Caco-2 (cell line): Measurements from ENCODE around the gene PPP1R12C. TPM values are rescaled to one million over a fixed set of nuclear protein-coding genes. Genes with fewer than 3 reads are reported as not detected.

ENCODE experiments used
- BruUV-seq: library from RNA; stranded (reverse); fragments of 400-500 nt; replicated peaks from 2 replicates; lab custom pipeline; 2021; lab: Mats Ljungman, UMichigan
- CTCF ChIA-PET: fragments of 300-600 bp; sonication (Branson Sonifier 250); formaldehyde crosslinking; loops from one replicate; lab custom pipeline; 2022; ENCODE audit warnings: antibody characterized with exemption; lab: Charles Lee
- POLR2A ChIA-PET: fragments of 300-600 bp; sonication (Branson Sonifier 250); formaldehyde crosslinking; loops from one replicate; lab custom pipeline; 2022; ENCODE audit warnings: antibody characterized with exemption; lab: Charles Lee
- DNase-seq, 2 experiments: peaks; one replicate each; pipeline versions ENCODE4 v3.0.0 to v3.0.0-alpha.2; 2020 to 2022
- H3K27me3 ChIP-seq: replicated peaks from 2 replicates; pipeline ENCODE4 v1.6.0; 2011; ENCODE audit warnings: low read length; ENCODE audit not compliant: control insufficient read depth, insufficient read depth
- H3K36me3 ChIP-seq: 2 replicates; pipeline ENCODE4 v1.5.1; 2011; ENCODE audit warnings: low read length; ENCODE audit not compliant: control insufficient read depth, insufficient read depth
- H3K4me1 ChIP-seq: fragments of 250-450 bp; sonication (Bioruptor Pico); 2 replicates; pipeline ENCODE4 v1.5.1; 2020; ENCODE audit warnings: mild to moderate bottlenecking
- H3K4me3 ChIP-seq: 2 replicates; pipeline ENCODE4 v1.5.1; 2011; ENCODE audit warnings: low read depth, mild to moderate bottlenecking, control low read depth, low read length
- H3K9me3 ChIP-seq: fragments of 250-450 bp; sonication (Bioruptor Pico); 2 replicates; pipeline ENCODE4 v1.5.1; 2020; ENCODE audit warnings: mild to moderate bottlenecking, moderate library complexity
- H3K27ac Mint-ChIP-seq: one replicate; pipeline ENCODE4 v1.8.0; 2022; ENCODE audit warnings: mixed read lengths; ENCODE audit not compliant: unreplicated experiment
- H3K27me3 Mint-ChIP-seq: one replicate; pipeline ENCODE4 v1.8.0; 2022; ENCODE audit warnings: mixed read lengths; ENCODE audit not compliant: insufficient read depth, unreplicated experiment
- H3K36me3 Mint-ChIP-seq: one replicate; pipeline ENCODE4 v1.8.0; 2022; ENCODE audit warnings: mild to moderate bottlenecking, mixed read lengths; ENCODE audit not compliant: insufficient read depth, unreplicated experiment
- H3K4me1 Mint-ChIP-seq: one replicate; pipeline ENCODE4 v1.8.0; 2022; ENCODE audit warnings: low read depth, mixed read lengths; ENCODE audit not compliant: unreplicated experiment
- H3K4me3 Mint-ChIP-seq: one replicate; pipeline ENCODE4 v1.8.0; 2022; ENCODE audit warnings: mild to moderate bottlenecking, moderate library complexity, mixed read lengths; ENCODE audit not compliant: unreplicated experiment
- H3K9me3 Mint-ChIP-seq: one replicate; pipeline ENCODE4 v1.8.0; 2022; ENCODE audit warnings: mixed read lengths; ENCODE audit not compliant: unreplicated experiment
- CTCF ChIP-seq, 2 experiments: fragments of 200-600 bp in 1 of 2; IDR thresholded peaks; 1 replicate in 1 of 2; 2 replicates in 1 of 2; pipeline versions ENCODE4 v1.5.1 to v1.8.0; 2011 to 2022; ENCODE audit warnings: antibody characterized with exemption in 1 of 2, control low read depth in 1 of 2, inconsistent platforms in 1 of 2, low read depth in 1 of 2, low read length in 1 of 2, mild to moderate bottlenecking in 1 of 2, moderate library complexity in 1 of 2; ENCODE audit not compliant: insufficient read depth in 1 of 2, severe bottlenecking in 1 of 2, unreplicated experiment in 1 of 2
- intact Hi-C: fragments of 100-400 bp; cut with micrococcal nuclease; formaldehyde crosslinking; loops from one replicate; pipeline ENCODE4 v1.10.0; 2022; ENCODE audit not compliant: unreplicated experiment
- total RNA-seq: library from RNA; stranded (reverse); gene quantifications from 2 replicates; pipeline ENCODE4 v1.2.3, GENCODE V29; 2022

PPP1R12C gene
- total RNA-seq, 1 experiment from 2014 or later, result 104 TPM

- Mint-ChIP-seq H3K4me1 (no peaks in the 10 kb centered on the region), H3K27me3 (no peaks in the 10 kb centered on the region), H3K4me3 (no peak overlapping the region), H3K27ac (peak overlapping the region; percentile 5), H3K9me3 (no peaks in the 10 kb centered on the region), H3K36me3 (peaks cover 48% of the 10 kb centered on the region)
- H3K36me3 ChIP-seq, result no peaks in the 10 kb centered on the region; the same call in 1 of the 2 replicates
- intact Hi-C loops, result no loop called here
- H3K9me3 ChIP-seq, result peaks cover 7% of the 10 kb centered on the region; the same call in 1 of the 2 replicates
- no peak for DNase-seq
- TF ChIP-seq CTCF (IDR thresholded peaks at IDR 0.05; ENCODE audit: insufficient read depth in 1 of 2, low read depth in 1 of 2, low read length in 1 of 2, severe bottlenecking in 1 of 2, unreplicated experiment in 1 of 2), result no peak
- H3K4me3 ChIP-seq, result no peak overlapping the region
- BruUV-seq, result no TSS peak
- no peaks in the 10 kb centered on the region for H3K4me1 ChIP-seq
- CTCF ChIA-PET, result no interaction called here
- no peaks in the 10 kb centered on the region for H3K27me3 ChIP-seq
- POLR2A ChIA-PET, result no interaction called here
These were observed 10.8 kb downstream of the PPP1R12C start for GRCh38 chr19:55106591-55106990.

- H3K4me1 Mint-ChIP-seq, result no peaks in the 10 kb centered on the region
- ChIA-PET CTCF (no interaction called here), POLR2A (no interaction called here)
- H3K36me3 Mint-ChIP-seq, result peaks cover 40% of the 10 kb centered on the region
- BruUV-seq, result no TSS peak
- Histone ChIP-seq H3K36me3 (no peaks in the 10 kb centered on the region; the same call in 1 of the 2 replicates), H3K27me3 (no peaks in the 10 kb centered on the region), H3K4me3 (no peak overlapping the region), H3K4me1 (no peaks in the 10 kb centered on the region), H3K9me3 (peaks cover 7% of the 10 kb centered on the region; the same call in 1 of the 2 replicates)
- no peak for TF ChIP-seq CTCF (IDR thresholded peaks at IDR 0.05; ENCODE audit: insufficient read depth in 1 of 2, low read depth in 1 of 2, low read length in 1 of 2, severe bottlenecking in 1 of 2, unreplicated experiment in 1 of 2)
- DNase-seq, result no peak
- H3K9me3 Mint-ChIP-seq, result no peaks in the 10 kb centered on the region
- no peak overlapping the region for H3K27ac Mint-ChIP-seq
- intact Hi-C loops, result no loop called here
- H3K27me3 Mint-ChIP-seq, result no peaks in the 10 kb centered on the region
- H3K4me3 Mint-ChIP-seq, result no peak overlapping the region
These were observed 12.2 kb downstream of the PPP1R12C start for GRCh38 chr19:55105237-55105636.

- no peaks in the 10 kb centered on the region; the same call in 1 of the 2 replicates for H3K36me3 ChIP-seq
- Mint-ChIP-seq H3K4me1 (no peaks in the 10 kb centered on the region), H3K9me3 (no peaks in the 10 kb centered on the region), H3K36me3 (peaks cover 28% of the 10 kb centered on the region), H3K27me3 (no peaks in the 10 kb centered on the region), H3K4me3 (no peak overlapping the region), H3K27ac (no peak overlapping the region)
- ChIA-PET POLR2A (no interaction called here), CTCF (interaction anchor here (0.6 to 0.7 kb wide), 2 partner anchors 486 to 530 kb away, joined by 3 to 4 read pairs; no protein-coding TSS in a partner anchor)
- no peaks in the 10 kb centered on the region for H3K4me1 ChIP-seq
- no peak overlapping the region for H3K4me3 ChIP-seq
- no peaks in the 10 kb centered on the region for H3K27me3 ChIP-seq
- H3K9me3 ChIP-seq, result peaks cover 7% of the 10 kb centered on the region; the same call in 1 of the 2 replicates
- intact Hi-C loops, result no loop called here
- no peak for TF ChIP-seq CTCF (IDR thresholded peaks at IDR 0.05; ENCODE audit: insufficient read depth in 1 of 2, low read depth in 1 of 2, low read length in 1 of 2, severe bottlenecking in 1 of 2, unreplicated experiment in 1 of 2)
- DNase-seq, result no peak
- no TSS peak for BruUV-seq
These were observed 14.2 kb downstream of the PPP1R12C start for GRCh38 chr19:55103190-55103589.
